Panc1 (cell line): ENCODE data around the gene LSS. TPM values are rescaled to one million over a fixed set of nuclear protein-coding genes. Genes with fewer than 3 reads are reported as not detected.

ENCODE experiments used
- ATAC-seq: fragments of 200-7000 bp; cut with Tn5 transposase; 2 replicates; pipeline ENCODE4 v1.9.1; 2020; ENCODE audit warnings: mild to moderate bottlenecking, moderate library complexity
- BruUV-seq: library from RNA; stranded (reverse); fragments of 400-500 nt; replicated peaks from 2 replicates; lab custom pipeline; 2021; lab: Mats Ljungman, UMichigan
- CTCF ChIA-PET: fragments of 300-600 bp; sonication (Branson Sonifier 250); formaldehyde crosslinking; loops from one replicate; lab custom pipeline; 2022; ENCODE audit warnings: antibody characterized with exemption; lab: Charles Lee
- POLR2A ChIA-PET: fragments of 300-600 bp; sonication (Branson Sonifier 250); formaldehyde crosslinking; loops from one replicate; lab custom pipeline; 2022; ENCODE audit warnings: antibody characterized with exemption; lab: Charles Lee
- DNase-seq: peaks from one replicate; pipeline ENCODE4 v3.0.0-alpha.2; 2010; ENCODE audit warnings: low read depth, low spot score
- H3K27ac ChIP-seq: 2 replicates; pipeline ENCODE4 v1.5.1; 2011; ENCODE audit warnings: mild to moderate bottlenecking, low read length, inconsistent platforms
- H3K27me3 ChIP-seq: fragments of 200-500 bp; sonication (Bioruptor generic); 2 replicates; pipeline ENCODE4 v1.6.0; 2014; ENCODE audit warnings: low read length, inconsistent platforms; ENCODE audit not compliant: control insufficient read depth, insufficient read depth
- H3K36me3 ChIP-seq: fragments of 200-500 bp; sonication (Bioruptor generic); 2 replicates; pipeline ENCODE4 v1.5.1; 2014; ENCODE audit warnings: inconsistent platforms, mild to moderate bottlenecking, low read length, moderate library complexity; ENCODE audit not compliant: control insufficient read depth, insufficient read depth
- H3K4me1 ChIP-seq: 2 replicates; pipeline ENCODE4 v1.5.1; 2011; ENCODE audit warnings: inconsistent platforms, mild to moderate bottlenecking, low read length, moderate library complexity; ENCODE audit not compliant: control insufficient read depth, insufficient read depth
- H3K4me3 ChIP-seq, 2 experiments: 2 replicates each; pipeline ENCODE4 v1.5.1; 2011 to 2012; ENCODE audit warnings: low read depth in 2 of 2, low read length in 2 of 2, mild to moderate bottlenecking in 2 of 2, inconsistent platforms in 1 of 2, moderate library complexity in 1 of 2
- H3K9me3 ChIP-seq: fragments of 200-500 bp; sonication (Bioruptor generic); 2 replicates; pipeline ENCODE4 v1.5.1; 2014; ENCODE audit warnings: low read depth, mild to moderate bottlenecking, inconsistent platforms, low read length, moderate library complexity; ENCODE audit not compliant: control insufficient read depth, insufficient read depth
- POLR2AphosphoS5 ChIP-seq: IDR thresholded peaks from 2 replicates; pipeline ENCODE4 v1.6.1; 2012; ENCODE audit warnings: mild to moderate bottlenecking, low read depth, low read length, moderate library complexity
- SIN3A ChIP-seq: IDR thresholded peaks from 2 replicates; pipeline ENCODE4 v1.6.1; 2012; ENCODE audit warnings: low read depth, mild to moderate bottlenecking, low read length, moderate library complexity, borderline replicate concordance; ENCODE audit not compliant: insufficient read depth
- TCF7L2 ChIP-seq: IDR thresholded peaks from 2 replicates; pipeline ENCODE4 v1.6.1; 2011; ENCODE audit warnings: mild to moderate bottlenecking, low read depth, low read length, inconsistent platforms
- in situ Hi-C: cut with HindIII; loops from 2 replicates; pipeline ENCODE4 v1.10.0; 2016; ENCODE audit warnings: low sequenced_read_pairs, low pct_unique_long_range_greater_than_20kb
- intact Hi-C: fragments of 100-400 bp; cut with micrococcal nuclease; formaldehyde crosslinking; loops from one replicate; pipeline ENCODE4 v1.10.0; 2022; ENCODE audit not compliant: unreplicated experiment
- total RNA-seq: library from RNA; stranded (reverse); gene quantifications from one replicate; pipeline ENCODE4 v1.2.1, GENCODE V29; 2021; ENCODE audit not compliant: unreplicated experiment
- TF ChIP-seq, protein P1 (sequence below), 2 experiments: IDR thresholded peaks; 2 replicates each; pipeline ENCODE4 v1.6.1; 2011 to 2012; ENCODE audit warnings: low read depth in 2 of 2, control low read depth in 1 of 2, low read length in 1 of 2, mild to moderate bottlenecking in 1 of 2, moderate library complexity in 1 of 2; ENCODE audit not compliant: insufficient read depth in 1 of 2
- TF ChIP-seq, protein P2 (sequence below): fragments of 450-650 bp; IDR thresholded peaks from 2 replicates; pipeline ENCODE4 v1.5.1; 2017; ENCODE audit warnings: mild to moderate bottlenecking

The LSS gene
- total RNA-seq, 1 experiment from 2014 or later, result 111 TPM

DNA sequence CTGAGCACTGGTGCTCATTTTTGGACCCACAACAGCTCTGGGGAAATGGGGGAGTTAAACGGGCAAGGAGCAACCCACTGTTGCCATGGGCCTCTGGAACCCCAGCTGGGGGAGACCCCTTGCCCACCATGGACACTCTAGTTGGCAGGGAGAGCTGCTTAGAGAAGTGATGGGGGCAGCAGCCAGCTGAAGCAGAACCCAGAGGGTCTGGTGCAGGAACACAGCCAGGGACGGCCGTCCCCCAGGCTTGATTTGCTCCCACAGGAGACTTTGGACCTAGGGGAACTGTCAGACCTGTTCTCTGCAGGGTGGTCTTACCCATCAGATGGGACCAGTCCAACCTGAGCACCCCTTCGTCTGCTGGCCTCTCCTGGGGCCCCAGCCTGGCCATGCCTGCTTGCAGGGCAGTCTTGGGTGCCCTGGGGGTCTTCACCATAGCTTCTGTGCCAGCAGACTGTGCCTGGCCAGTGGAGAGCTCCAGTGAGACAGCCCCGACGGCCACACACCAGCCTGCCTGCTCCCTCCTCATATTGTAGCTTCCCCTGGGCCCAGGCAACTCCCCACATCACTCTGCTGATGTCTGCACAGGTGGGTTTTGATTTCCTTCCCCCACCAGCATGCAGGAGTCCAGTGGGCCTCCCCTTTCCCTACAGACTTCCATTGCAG is 55.6 kb downstream of the LSS start:
- no peak overlapping the region for H3K4me3 ChIP-seq
- CTCF ChIA-PET, result no interaction called here
- no peaks in the 10 kb centered on the region for H3K4me1 ChIP-seq
- BruUV-seq, result no TSS peak
- TF ChIP-seq SIN3A, result no peak
- no peak for TF ChIP-seq TCF7L2
- TF ChIP-seq, protein P1, sequence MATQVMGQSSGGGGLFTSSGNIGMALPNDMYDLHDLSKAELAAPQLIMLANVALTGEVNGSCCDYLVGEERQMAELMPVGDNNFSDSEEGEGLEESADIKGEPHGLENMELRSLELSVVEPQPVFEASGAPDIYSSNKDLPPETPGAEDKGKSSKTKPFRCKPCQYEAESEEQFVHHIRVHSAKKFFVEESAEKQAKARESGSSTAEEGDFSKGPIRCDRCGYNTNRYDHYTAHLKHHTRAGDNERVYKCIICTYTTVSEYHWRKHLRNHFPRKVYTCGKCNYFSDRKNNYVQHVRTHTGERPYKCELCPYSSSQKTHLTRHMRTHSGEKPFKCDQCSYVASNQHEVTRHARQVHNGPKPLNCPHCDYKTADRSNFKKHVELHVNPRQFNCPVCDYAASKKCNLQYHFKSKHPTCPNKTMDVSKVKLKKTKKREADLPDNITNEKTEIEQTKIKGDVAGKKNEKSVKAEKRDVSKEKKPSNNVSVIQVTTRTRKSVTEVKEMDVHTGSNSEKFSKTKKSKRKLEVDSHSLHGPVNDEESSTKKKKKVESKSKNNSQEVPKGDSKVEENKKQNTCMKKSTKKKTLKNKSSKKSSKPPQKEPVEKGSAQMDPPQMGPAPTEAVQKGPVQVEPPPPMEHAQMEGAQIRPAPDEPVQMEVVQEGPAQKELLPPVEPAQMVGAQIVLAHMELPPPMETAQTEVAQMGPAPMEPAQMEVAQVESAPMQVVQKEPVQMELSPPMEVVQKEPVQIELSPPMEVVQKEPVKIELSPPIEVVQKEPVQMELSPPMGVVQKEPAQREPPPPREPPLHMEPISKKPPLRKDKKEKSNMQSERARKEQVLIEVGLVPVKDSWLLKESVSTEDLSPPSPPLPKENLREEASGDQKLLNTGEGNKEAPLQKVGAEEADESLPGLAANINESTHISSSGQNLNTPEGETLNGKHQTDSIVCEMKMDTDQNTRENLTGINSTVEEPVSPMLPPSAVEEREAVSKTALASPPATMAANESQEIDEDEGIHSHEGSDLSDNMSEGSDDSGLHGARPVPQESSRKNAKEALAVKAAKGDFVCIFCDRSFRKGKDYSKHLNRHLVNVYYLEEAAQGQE (IDR thresholded peaks at IDR 0.05; ENCODE audit: insufficient read depth in 1 of 2, low read depth in 2 of 2, low read length in 1 of 2), result no peak
- TF ChIP-seq POLR2AphosphoS5, result no peak
- TF ChIP-seq, protein P2, sequence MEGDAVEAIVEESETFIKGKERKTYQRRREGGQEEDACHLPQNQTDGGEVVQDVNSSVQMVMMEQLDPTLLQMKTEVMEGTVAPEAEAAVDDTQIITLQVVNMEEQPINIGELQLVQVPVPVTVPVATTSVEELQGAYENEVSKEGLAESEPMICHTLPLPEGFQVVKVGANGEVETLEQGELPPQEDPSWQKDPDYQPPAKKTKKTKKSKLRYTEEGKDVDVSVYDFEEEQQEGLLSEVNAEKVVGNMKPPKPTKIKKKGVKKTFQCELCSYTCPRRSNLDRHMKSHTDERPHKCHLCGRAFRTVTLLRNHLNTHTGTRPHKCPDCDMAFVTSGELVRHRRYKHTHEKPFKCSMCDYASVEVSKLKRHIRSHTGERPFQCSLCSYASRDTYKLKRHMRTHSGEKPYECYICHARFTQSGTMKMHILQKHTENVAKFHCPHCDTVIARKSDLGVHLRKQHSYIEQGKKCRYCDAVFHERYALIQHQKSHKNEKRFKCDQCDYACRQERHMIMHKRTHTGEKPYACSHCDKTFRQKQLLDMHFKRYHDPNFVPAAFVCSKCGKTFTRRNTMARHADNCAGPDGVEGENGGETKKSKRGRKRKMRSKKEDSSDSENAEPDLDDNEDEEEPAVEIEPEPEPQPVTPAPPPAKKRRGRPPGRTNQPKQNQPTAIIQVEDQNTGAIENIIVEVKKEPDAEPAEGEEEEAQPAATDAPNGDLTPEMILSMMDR, result no peak
- DNase-seq, result no peak
- in situ Hi-C loops, result no loop called here
- no peak for ATAC-seq
- POLR2A ChIA-PET, result no interaction called here
- no peaks in the 10 kb centered on the region for H3K36me3 ChIP-seq
- no peaks in the 10 kb centered on the region for H3K9me3 ChIP-seq
- H3K27me3 ChIP-seq, result no peaks in the 10 kb centered on the region
- H3K27ac ChIP-seq, result no peak overlapping the region
- intact Hi-C loops, result no loop called here

DNA sequence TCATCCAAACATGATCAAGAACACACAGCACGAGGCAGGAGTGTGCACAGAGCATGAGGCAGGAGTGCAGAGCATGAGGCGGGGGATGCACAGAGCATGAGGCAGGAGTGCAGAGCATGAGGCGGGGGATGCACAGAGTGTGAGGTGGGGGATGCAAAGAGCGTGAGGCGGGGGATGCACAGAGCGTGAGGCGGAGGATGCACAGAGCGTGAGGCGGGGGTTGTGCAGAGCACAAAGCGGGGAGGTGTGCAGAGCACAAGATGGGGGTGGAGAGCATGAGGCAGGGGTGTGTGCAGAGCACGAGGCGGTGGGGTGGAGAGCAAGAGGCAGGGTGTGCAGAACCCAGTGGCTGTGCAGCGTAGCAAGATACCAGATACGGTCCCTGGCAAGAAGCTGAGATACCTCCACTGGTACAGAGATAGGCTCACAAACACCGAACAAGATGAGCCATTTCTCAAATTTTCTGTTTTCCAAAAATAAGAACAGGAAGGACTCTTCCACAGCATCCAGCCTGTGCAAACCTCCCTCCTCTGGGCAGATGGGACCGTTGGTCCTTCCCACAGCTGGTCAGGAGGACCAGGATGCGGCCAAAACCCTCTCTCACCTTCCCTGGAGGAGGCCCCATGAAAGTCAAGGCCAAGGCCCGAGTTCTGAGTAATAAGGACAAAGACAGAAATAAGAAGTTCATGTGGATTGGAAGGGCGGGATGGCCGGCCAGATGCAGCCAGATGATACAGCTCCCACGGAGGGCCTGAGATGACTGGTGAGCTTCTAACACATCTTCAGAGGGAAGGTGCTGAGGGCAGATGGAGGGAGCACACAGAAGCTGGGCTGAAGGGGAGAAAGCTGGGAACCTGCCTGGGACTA is 56.3 kb downstream of the LSS start:
- no peak for ATAC-seq
- Histone ChIP-seq H3K9me3 (no peaks in the 10 kb centered on the region), H3K27me3 (no peaks in the 10 kb centered on the region), H3K27ac (no peak overlapping the region), H3K4me1 (no peaks in the 10 kb centered on the region), H3K4me3 (no peak overlapping the region), H3K36me3 (no peaks in the 10 kb centered on the region)
- BruUV-seq, result no TSS peak
- intact Hi-C loops, result no loop called here
- DNase-seq, result no peak
- in situ Hi-C loops, result no loop called here
- ChIA-PET CTCF (no interaction called here), POLR2A (no interaction called here)
- TF ChIP-seq SIN3A (no peak), TCF7L2 (no peak), POLR2AphosphoS5 (no peak)
- TF ChIP-seq, protein P2, result no peak
- TF ChIP-seq, protein P1 (IDR thresholded peaks at IDR 0.05; ENCODE audit: insufficient read depth in 1 of 2, low read depth in 2 of 2, low read length in 1 of 2), result no peak
